Neuronal stem cell (in vitro differentiated cells): ENCODE data around the gene CDKN1A.

ENCODE experiments used
- DNase-seq: peaks from one replicate; pipeline ENCODE4 v3.0.0-alpha.2; 2013; ENCODE audit warnings: low spot score
- H2AFZ ChIP-seq: one replicate; pipeline ENCODE4 v1.6.1; 2013; ENCODE audit warnings: mild to moderate bottlenecking, low read length, inconsistent platforms
- H2AK5ac ChIP-seq: 2 replicates; pipeline ENCODE4 v1.6.1; 2013; ENCODE audit warnings: low read depth, mild to moderate bottlenecking, inconsistent platforms, low read length, moderate library complexity, mixed read lengths
- H2BK120ac ChIP-seq: 2 replicates; pipeline ENCODE4 v1.6.1; 2013; ENCODE audit warnings: low read depth, mild to moderate bottlenecking, inconsistent platforms, low read length, moderate library complexity, mixed read lengths
- H2BK12ac ChIP-seq: one replicate; pipeline ENCODE4 v1.6.1; 2013; ENCODE audit warnings: low read length, inconsistent platforms
- H2BK15ac ChIP-seq: 2 replicates; pipeline ENCODE4 v1.6.1; 2013; ENCODE audit warnings: mild to moderate bottlenecking, low read length, inconsistent platforms, mixed read lengths
- H2BK5ac ChIP-seq: one replicate; pipeline ENCODE4 v1.6.1; 2013; ENCODE audit warnings: inconsistent platforms, mild to moderate bottlenecking, low read length, moderate library complexity
- H3K14ac ChIP-seq: one replicate; pipeline ENCODE4 v1.6.1; 2013; ENCODE audit warnings: low read length, inconsistent platforms
- H3K18ac ChIP-seq: 2 replicates; pipeline ENCODE4 v1.6.1; 2013; ENCODE audit warnings: low read length, inconsistent platforms
- H3K23ac ChIP-seq: 2 replicates; pipeline ENCODE4 v1.6.1; 2013; ENCODE audit warnings: low read depth, mild to moderate bottlenecking, mixed read lengths, low read length, inconsistent platforms; ENCODE audit not compliant: poor library complexity
- H3K27ac ChIP-seq: replicated peaks from 3 replicates; pipeline ENCODE4 v1.5.1; 2013; ENCODE audit warnings: low read length, inconsistent platforms
- H3K27me3 ChIP-seq, 3 experiments: 2 replicates each; pipeline ENCODE4 v1.6.1; 2013; ENCODE audit warnings: low read length in 3 of 3, mild to moderate bottlenecking in 2 of 3, inconsistent platforms in 1 of 3, low read depth in 1 of 3, mixed read lengths in 1 of 3, moderate library complexity in 1 of 3; ENCODE audit not compliant: control insufficient read depth in 3 of 3, insufficient read depth in 3 of 3
- H3K36me3 ChIP-seq, 2 donors: replicated peaks in 1 of 2; 2 replicates each; pipeline ENCODE4 v1.6.1; 2013; ENCODE audit warnings: low read length in 2 of 2; ENCODE audit not compliant: control insufficient read depth in 2 of 2, insufficient read depth in 2 of 2
- H3K4ac ChIP-seq: 2 replicates; pipeline ENCODE4 v1.6.1; 2013; ENCODE audit warnings: inconsistent platforms, mild to moderate bottlenecking, low read length, moderate library complexity
- H3K4me1 ChIP-seq, 2 donors: 1 replicate in 1 of 2; 2 replicates in 1 of 2; pipeline ENCODE4 v1.6.1; 2013; ENCODE audit warnings: low read length in 2 of 2, low read depth in 1 of 2; ENCODE audit not compliant: control insufficient read depth in 2 of 2, insufficient read depth in 1 of 2
- H3K4me2 ChIP-seq: one replicate; pipeline ENCODE4 v1.6.1; 2013; ENCODE audit warnings: mild to moderate bottlenecking, low read length, inconsistent platforms; ENCODE audit not compliant: insufficient read depth, poor library complexity, severe bottlenecking
- H3K4me3 ChIP-seq, 2 donors: 2 replicates each; pipeline ENCODE4 v1.5.1; 2013; ENCODE audit warnings: low read length in 2 of 2, mild to moderate bottlenecking in 2 of 2, inconsistent platforms in 1 of 2, moderate library complexity in 1 of 2
- H3K79me1 ChIP-seq: one replicate; pipeline ENCODE4 v1.6.1; 2013; ENCODE audit warnings: low read depth, mild to moderate bottlenecking, inconsistent platforms, low read length, moderate library complexity
- H3K9ac ChIP-seq: one replicate; pipeline ENCODE4 v1.6.1; 2013; ENCODE audit warnings: mild to moderate bottlenecking, low read depth, low read length, inconsistent platforms; ENCODE audit not compliant: poor library complexity
- H3K9me3 ChIP-seq, 2 donors: replicated peaks in 1 of 2; 2 replicates each; pipeline versions ENCODE3 to v1.6.1; 2013; ENCODE audit warnings: low read length in 2 of 2, mild to moderate bottlenecking in 2 of 2, inconsistent platforms in 1 of 2, low read depth in 1 of 2, mixed read lengths in 1 of 2, moderate library complexity in 1 of 2; ENCODE audit not compliant: control insufficient read depth in 2 of 2, insufficient read depth in 1 of 2
- H4K8ac ChIP-seq: one replicate; pipeline ENCODE4 v1.6.1; 2013; ENCODE audit warnings: low read depth, mild to moderate bottlenecking, inconsistent platforms, low read length, moderate library complexity
- H4K91ac ChIP-seq: one replicate; pipeline ENCODE4 v1.6.1; 2013; ENCODE audit warnings: low read length, low read depth, mild to moderate bottlenecking, inconsistent platforms; ENCODE audit not compliant: poor library complexity
- WGBS, 2 donors: extraction: QIAGEN DNeasy Blood & Tissue Kit; methylation state at CpG; one replicate each; pipeline ENCODE4 v1.1.7; 2013; ENCODE audit warnings: missing lambda C conversion rate in 2 of 2, mixed read lengths in 1 of 2; ENCODE audit not compliant: insufficient read length in 2 of 2, insufficient replicate concordance in 1 of 2; ENCODE audit errors: extremely low coverage in 2 of 2; 5-methylcytosine and 5-hydroxymethylcytosine counted together

CDKN1A gene

DNA sequence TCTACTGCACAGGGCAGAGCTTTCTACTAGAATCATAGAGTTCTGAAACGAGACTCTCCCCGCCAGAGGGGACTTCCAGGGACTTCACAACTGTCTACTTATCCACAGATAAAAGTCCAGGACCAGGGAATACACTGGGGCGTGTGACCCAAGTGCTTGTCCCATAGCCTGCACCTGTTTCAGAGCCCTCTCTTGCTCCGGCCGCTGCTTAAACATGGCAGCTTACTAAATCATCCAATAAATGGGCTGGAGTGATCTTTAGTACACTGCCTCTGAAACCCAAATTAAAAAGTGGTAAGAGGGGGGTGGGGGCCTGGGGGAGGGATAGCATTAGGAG is 10.2 kb downstream of the CDKN1A start:
- Histone ChIP-seq H2BK15ac (no peak overlapping the region), H3K23ac (no peak overlapping the region), H3K14ac (no peak overlapping the region), H3K4me1 (no peaks in the 10 kb centered on the region), H3K27me3 (peaks cover 0 to 13% (median 0%) of the 10 kb centered on the region in 3 experiments), H2AK5ac (no peak overlapping the region), H3K4me2 (no peak overlapping the region), H3K27ac (no peak overlapping the region), H3K18ac (no peak overlapping the region), H3K9ac (no peak overlapping the region), H4K91ac (no peak overlapping the region), H3K9me3 (peaks cover 4 to 9% of the 10 kb centered on the region in 2 donors), H2BK5ac (no peak overlapping the region), H3K4ac (no peak overlapping the region), H2AFZ (no peak overlapping the region), H4K8ac (no peak overlapping the region), H3K36me3 (peaks cover 28 to 39% of the 10 kb centered on the region in 2 donors), H2BK120ac (no peak overlapping the region), H3K4me3 (no peak overlapping the region), H3K79me1 (peaks cover 10% of the 10 kb centered on the region), H2BK12ac (no peak overlapping the region)
- DNase-seq: no peak
- WGBS, 2 donors: no CpG with 5 or more reads among the region's 5 CpGs

- Histone ChIP-seq H3K14ac (no peak overlapping the region), H3K9me3 (peaks cover 4 to 9% of the 10 kb centered on the region in 2 donors), H3K23ac (no peak overlapping the region), H2AFZ (no peak overlapping the region), H2AK5ac (no peak overlapping the region), H4K91ac (no peak overlapping the region), H3K27me3 (peaks cover 0 to 13% (median 0%) of the 10 kb centered on the region in 3 experiments), H3K27ac (no peak overlapping the region), H2BK12ac (no peak overlapping the region), H3K4ac (no peak overlapping the region), H3K4me1 (no peaks in the 10 kb centered on the region), H4K8ac (no peak overlapping the region), H3K79me1 (no peaks in the 10 kb centered on the region), H3K36me3 (peaks cover 11 to 16% of the 10 kb centered on the region in 2 donors), H2BK15ac (no peak overlapping the region), H3K18ac (no peak overlapping the region), H2BK5ac (no peak overlapping the region), H3K4me2 (no peak overlapping the region), H2BK120ac (no peak overlapping the region), H3K9ac (no peak overlapping the region), H3K4me3 (no peak overlapping the region)
- WGBS, 2 donors: no CpG with 5 or more reads among the region's 4 CpGs
- DNase-seq: no peak
These were observed 12.5 kb downstream of the CDKN1A start for GRCh38 chr6:36691011-36691410.

- Histone ChIP-seq H3K4me3 (no peak overlapping the region), H4K8ac (no peak overlapping the region), H3K27me3 (peaks cover 0 to 13% (median 0%) of the 10 kb centered on the region in 3 experiments)
These were observed 13.1 kb downstream of the CDKN1A start for GRCh38 chr6:36691612-36692011.

GRCh38 chr6:36692220-36692619 is 13.7 kb downstream of the CDKN1A start:
- no peak overlapping the region for H2BK5ac ChIP-seq
- no peak overlapping the region for H3K14ac ChIP-seq
- peaks cover 0 to 9% of the 10 kb centered on the region in 2 donors for H3K9me3 ChIP-seq
- H3K18ac ChIP-seq: peak overlapping the region; percentile 27
- no peak overlapping the region for H2BK15ac ChIP-seq
- H4K8ac ChIP-seq: no peak overlapping the region
- H3K79me1 ChIP-seq: no peaks in the 10 kb centered on the region
- H2BK120ac ChIP-seq: no peak overlapping the region
- H3K9ac ChIP-seq: no peak overlapping the region
- H3K23ac ChIP-seq: no peak overlapping the region
- H3K27ac ChIP-seq: no peak overlapping the region
- H3K27me3 ChIP-seq: peaks cover 0 to 13% (median 0%) of the 10 kb centered on the region in 3 experiments
- H3K4ac ChIP-seq: no peak overlapping the region
- no peak overlapping the region for H2AFZ ChIP-seq
- H3K4me2 ChIP-seq: no peak overlapping the region
- no peak overlapping the region for H2BK12ac ChIP-seq
- H4K91ac ChIP-seq: no peak overlapping the region
- DNase-seq: no peak
- no peaks in the 10 kb centered on the region for H3K4me1 ChIP-seq
- WGBS, 2 donors: no CpG with 5 or more reads among the region's 3 CpGs
- no peak overlapping the region for H3K4me3 ChIP-seq
- H2AK5ac ChIP-seq: peak overlapping the region; percentile 40
- peaks cover 0 to 4% of the 10 kb centered on the region in 2 donors for H3K36me3 ChIP-seq

More at GRCh38 chr6:36691612-36692011, 13.1 kb downstream of the CDKN1A start:
- H2BK15ac ChIP-seq: no peak overlapping the region
- no peak overlapping the region for H3K9ac ChIP-seq
- H3K4me2 ChIP-seq: no peak overlapping the region
- no peak overlapping the region for H2BK5ac ChIP-seq
- H3K23ac ChIP-seq: no peak overlapping the region
- H3K14ac ChIP-seq: no peak overlapping the region
- no peak overlapping the region for H2BK120ac ChIP-seq
- no peak overlapping the region for H2BK12ac ChIP-seq
- H3K4ac ChIP-seq: no peak overlapping the region
- no peak overlapping the region for H3K18ac ChIP-seq
- H3K36me3 ChIP-seq: peaks cover 5 to 10% of the 10 kb centered on the region in 2 donors
- no peak overlapping the region for H2AK5ac ChIP-seq
- no CpG with 5 or more reads among the region's 2 CpGs for WGBS, 2 donors
- H3K4me1 ChIP-seq: no peaks in the 10 kb centered on the region
- H3K9me3 ChIP-seq: peaks cover 4 to 9% of the 10 kb centered on the region in 2 donors
- no peak overlapping the region for H2AFZ ChIP-seq
- H3K27ac ChIP-seq: no peak overlapping the region
- H4K91ac ChIP-seq: no peak overlapping the region
- DNase-seq: no peak
- no peaks in the 10 kb centered on the region for H3K79me1 ChIP-seq
